Urinary bladder (tissue), 4 donors: ENCODE results near the gene KCNAB1. TPM values are rescaled to one million over a fixed set of nuclear protein-coding genes. Genes with fewer than 3 reads are reported as not detected.
"Not testable (repeated sequence)": the region's sequence is repeated elsewhere in the genome, so short reads cannot be mapped to it uniquely, and the experiment has no call there.

Experiments used
- DNase-seq: peaks from one replicate; pipeline ENCODE4 v3.0.0-alpha.2; 2015; ENCODE audit errors: extremely low spot score
- H3K27ac ChIP-seq: one replicate; pipeline ENCODE4 v1.5.1; 2013; ENCODE audit warnings: low read depth, mild to moderate bottlenecking, moderate library complexity
- H3K36me3 ChIP-seq: one replicate; pipeline ENCODE4 v1.6.1; 2013; ENCODE audit warnings: mild to moderate bottlenecking, moderate library complexity; ENCODE audit not compliant: insufficient read depth
- H3K4me1 ChIP-seq: one replicate; pipeline ENCODE4 v1.6.1; 2013; ENCODE audit warnings: mild to moderate bottlenecking, moderate library complexity; ENCODE audit not compliant: insufficient read depth
- H3K4me3 ChIP-seq: one replicate; pipeline ENCODE4 v1.5.1; 2013; ENCODE audit warnings: low read depth, low read length
- WGBS: extraction: QIAGEN DNeasy Blood & Tissue Kit; methylation state at CpG from one replicate; pipeline ENCODE4 v1.1.7; 2013; 5-methylcytosine and 5-hydroxymethylcytosine counted together
- polyA plus RNA-seq: library from polyadenylated mRNA; stranded (reverse); fragments of 200-250 nt; gene quantifications from one replicate; pipeline ENCODE4 v1.2.3, GENCODE V29; 2013
- total RNA-seq: library from RNA; depleted of rRNA; stranded (reverse); fragments of >200 nt; gene quantifications from one replicate; pipeline ENCODE4 v1.2.3, GENCODE V29; 2014
- donor health status: healthy with polysubstance abuse.
- donor health status: healthy.

Gene KCNAB1
- total and polyA plus RNA-seq, 2 donors = 3.7 to 4.9 TPM

DNA sequence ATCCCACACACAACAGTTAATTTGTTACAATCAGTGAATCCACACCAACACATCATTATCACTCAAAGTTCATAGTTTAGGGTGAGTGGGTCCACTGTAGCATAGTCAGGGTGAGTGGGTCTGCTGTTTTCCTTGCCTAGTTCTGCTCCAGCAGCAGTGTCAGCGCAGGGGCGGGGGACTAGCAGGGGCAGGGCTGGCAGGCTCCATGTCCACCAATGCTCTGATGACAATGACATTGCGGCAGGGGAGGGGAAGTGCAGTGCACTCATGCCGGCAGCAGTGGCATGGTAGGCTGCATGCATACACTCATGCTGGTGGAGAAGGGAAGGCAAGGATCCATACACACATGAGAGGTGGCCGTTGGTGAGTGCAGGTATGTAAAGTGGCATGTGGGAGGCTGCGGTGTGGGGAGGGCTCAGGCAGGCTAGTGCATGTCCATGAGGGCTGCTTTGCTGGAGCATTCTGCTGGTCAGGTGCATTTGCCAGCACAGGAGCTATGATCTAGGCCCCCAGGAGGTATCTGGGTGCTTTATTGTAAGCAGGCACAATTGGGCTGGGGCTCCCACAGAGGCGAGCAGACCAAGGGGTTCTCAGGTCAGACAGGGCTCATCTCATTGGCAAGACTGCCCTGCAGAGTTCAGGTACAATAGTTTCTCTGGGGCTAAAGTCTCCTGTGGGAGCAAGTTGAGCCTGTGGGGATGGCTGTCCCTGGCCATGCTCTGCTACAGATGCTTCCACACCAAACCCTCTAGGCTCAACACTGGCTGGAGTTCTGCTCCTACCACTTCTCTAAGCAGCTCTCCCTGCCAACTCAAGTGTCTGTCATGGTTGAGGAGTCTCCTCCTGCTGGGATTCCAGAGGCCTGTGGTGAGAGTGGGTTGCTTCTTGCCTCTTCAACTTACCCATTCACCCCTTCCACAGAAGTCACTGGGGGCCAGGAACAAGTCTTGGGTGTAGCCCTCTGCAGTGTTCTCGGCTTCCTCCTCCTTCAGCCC, 81.3 kb downstream of the KCNAB1 start:
- H3K27ac ChIP-seq = no peak overlapping the region
- no peaks in the 10 kb centered on the region for H3K36me3 ChIP-seq
- 88% methylated on average over 8 of the region's 8 CpGs for WGBS
- H3K4me3 ChIP-seq = no peak overlapping the region
- no peaks in the 10 kb centered on the region for H3K4me1 ChIP-seq
- no peak for DNase-seq

DNA sequence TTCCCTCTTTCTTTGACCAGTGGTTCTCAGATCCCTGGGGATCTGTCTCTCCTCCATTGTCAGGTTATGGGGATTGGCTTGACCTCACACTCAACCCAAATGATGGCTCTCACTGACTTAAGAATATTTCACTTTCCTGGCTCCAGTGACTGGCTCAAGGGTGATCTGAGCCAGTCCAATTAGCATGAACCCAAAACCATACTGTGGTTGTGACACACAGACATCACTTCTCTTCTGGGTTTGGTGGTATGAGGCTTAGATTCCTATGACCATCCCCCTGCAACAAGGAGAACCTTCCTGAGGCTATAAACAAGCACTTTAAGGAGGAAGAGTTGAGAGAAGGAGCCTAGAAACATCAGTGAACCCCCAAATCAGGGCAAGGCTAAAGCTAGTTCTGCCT, 85.8 kb downstream of the KCNAB1 start:
- no peaks in the 10 kb centered on the region for H3K4me1 ChIP-seq
- no peak for DNase-seq
- no peaks in the 10 kb centered on the region for H3K36me3 ChIP-seq
- no peak overlapping the region for H3K4me3 ChIP-seq
- H3K27ac ChIP-seq = no peak overlapping the region

DNA sequence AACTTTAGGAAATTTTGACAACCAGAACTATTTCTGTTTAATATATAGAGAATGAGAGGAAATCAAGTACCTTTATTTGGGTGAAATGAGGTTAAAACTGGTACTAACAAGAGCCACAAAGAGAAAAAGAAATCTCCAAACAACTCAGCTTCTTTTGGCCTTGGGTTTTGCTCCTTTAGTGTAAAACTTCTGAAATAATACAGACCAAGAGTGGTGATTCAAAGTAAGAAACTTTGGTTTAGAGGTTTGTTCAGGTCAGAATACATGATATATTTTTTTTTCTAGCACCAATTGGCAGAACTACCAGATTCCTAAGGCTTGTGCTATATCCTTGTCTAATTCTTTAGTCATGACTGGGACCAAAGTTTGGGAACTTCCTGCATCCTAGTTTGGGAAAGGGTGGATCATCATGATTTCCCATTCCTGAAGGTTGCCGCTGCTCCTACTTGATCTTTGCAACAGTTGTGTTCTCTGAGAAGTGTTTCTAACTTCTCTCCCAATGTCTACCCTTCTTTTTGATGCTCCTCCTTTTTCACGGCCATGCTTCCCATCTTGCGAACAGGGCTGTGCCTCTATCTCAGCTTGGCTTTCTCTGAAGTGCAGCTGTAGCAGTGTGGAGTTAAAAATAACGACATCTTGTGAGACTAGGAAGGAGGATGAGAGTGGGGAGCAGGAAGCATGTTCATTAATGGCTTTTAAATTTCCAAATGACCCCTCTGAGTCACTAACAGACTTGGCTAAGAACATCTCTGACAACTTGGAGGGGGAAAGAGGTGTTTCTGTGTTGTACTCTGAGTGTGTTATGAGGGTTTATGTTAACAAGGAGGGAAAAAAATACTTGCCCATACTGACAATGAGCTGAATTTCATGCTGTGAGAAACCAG, 87.7 kb downstream of the KCNAB1 start:
- no peak overlapping the region for H3K4me3 ChIP-seq
- DNase-seq = no peak
- H3K27ac ChIP-seq = no peak overlapping the region
- H3K4me1 ChIP-seq = no peaks in the 10 kb centered on the region
- no peaks in the 10 kb centered on the region for H3K36me3 ChIP-seq
- WGBS = 68% methylated on average over 4 of the region's 4 CpGs

DNA sequence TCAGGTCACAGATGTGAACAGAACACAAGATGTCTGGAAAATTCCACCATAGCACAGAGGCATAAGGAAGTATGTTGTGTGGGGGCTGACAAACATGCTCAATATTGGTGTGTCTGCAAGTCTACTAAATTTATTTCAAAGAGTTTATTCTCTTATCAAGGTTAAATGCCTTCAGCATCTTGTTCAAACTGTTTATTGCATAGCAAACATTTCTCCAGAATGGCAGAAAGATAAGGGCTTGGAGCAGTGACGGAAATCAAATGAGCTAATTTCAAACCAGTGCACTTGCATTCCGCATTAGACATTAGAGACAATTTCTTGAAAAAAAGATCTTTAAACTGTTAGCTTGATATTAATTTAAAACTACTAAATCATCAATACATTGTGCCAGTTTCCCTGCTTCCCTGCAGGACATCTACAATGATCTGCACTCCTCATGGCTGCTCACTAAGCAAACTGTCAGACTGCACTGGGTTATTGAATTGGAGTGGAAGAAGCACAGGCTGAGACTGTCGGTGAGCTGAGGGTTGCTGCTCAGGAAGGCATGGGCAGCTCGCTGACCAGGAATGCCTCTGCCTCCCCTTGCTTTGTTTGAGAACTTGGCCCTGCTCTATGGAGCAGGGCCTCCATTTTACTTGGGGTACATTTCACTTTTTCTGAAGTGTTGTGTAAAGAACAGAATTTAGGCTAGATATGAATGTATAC, 89.4 kb downstream of the KCNAB1 start:
- H3K4me1 ChIP-seq = no peaks in the 10 kb centered on the region
- no peaks in the 10 kb centered on the region for H3K36me3 ChIP-seq
- H3K27ac ChIP-seq = no peak overlapping the region
- 46% methylated on average over 4 of the region's 4 CpGs for WGBS
- no peak overlapping the region for H3K4me3 ChIP-seq
- no peak for DNase-seq

DNA sequence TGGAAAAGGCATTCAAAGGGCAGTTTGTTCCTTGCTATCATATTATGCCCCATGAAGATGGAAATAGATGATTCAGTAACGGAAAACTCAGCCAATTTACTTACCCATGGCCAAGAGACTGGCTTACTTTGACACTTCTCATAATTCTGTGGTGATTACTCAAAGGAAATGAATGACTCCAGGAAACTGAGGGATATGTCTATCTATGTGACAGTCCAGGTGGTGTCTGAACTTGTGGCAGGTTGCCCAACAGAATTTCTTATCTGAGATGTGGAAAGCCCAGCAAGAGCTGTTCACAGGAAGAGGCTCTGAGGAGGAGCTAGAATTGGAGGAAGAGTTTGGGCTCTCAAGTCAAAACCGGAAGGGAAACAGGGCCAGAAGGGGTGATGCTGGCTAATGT, 91.2 kb downstream of the KCNAB1 start:
- H3K36me3 ChIP-seq = no peaks in the 10 kb centered on the region
- no peak overlapping the region for H3K27ac ChIP-seq
- no peak for DNase-seq
- H3K4me3 ChIP-seq = no peak overlapping the region
- WGBS = 31% methylated on average over 2 of the region's 2 CpGs
- H3K4me1 ChIP-seq = no peaks in the 10 kb centered on the region

DNA sequence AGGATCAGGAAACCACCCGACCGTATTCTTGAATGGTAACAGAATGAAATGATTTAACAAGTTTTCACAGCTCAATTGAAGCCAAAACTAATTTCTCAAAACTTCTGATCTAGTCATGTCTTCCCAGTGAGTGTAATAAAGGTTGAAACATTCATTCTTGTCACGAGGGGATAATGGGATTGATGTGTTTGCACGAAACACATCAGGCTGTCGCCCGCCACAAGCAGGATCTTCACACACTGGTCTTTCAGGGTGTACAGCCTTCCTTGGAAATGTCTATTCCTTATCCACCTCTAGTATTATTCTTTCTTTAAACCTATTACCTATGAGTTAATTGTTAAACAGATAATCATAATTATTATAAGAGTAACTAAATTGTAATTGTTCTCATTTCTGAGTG, 94.3 kb downstream of the KCNAB1 start:
- H3K27ac ChIP-seq = no peak overlapping the region
- WGBS = 90% methylated on average over 6 of the region's 6 CpGs
- no peaks in the 10 kb centered on the region for H3K36me3 ChIP-seq
- no peaks in the 10 kb centered on the region for H3K4me1 ChIP-seq
- no peak for DNase-seq
- no peak overlapping the region for H3K4me3 ChIP-seq

DNA sequence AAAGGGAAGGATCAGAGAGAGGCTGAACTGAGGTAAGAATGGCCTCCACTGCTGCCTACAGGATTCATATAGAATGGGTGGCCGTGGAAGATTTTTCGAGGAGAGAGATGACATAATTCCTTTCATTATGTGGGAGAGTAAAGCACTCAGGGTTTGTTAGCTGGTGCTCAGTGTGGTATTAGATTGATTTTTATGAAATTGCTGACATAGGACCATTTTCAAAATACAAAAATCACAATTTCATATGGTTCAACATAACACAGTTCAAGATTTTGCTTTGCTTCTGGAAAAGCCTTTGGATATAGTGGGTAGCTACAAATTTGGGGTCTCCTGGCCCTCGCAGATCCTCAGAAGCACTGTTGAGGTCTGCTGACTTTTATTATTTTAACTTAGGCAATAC, 95.4 kb downstream of the KCNAB1 start:
- H3K36me3 ChIP-seq = no peaks in the 10 kb centered on the region
- WGBS = 91% methylated on average over 3 of the region's 3 CpGs
- no peak for DNase-seq
- H3K4me1 ChIP-seq = no peaks in the 10 kb centered on the region
- H3K27ac ChIP-seq = no peak overlapping the region
- no peak overlapping the region for H3K4me3 ChIP-seq

DNA sequence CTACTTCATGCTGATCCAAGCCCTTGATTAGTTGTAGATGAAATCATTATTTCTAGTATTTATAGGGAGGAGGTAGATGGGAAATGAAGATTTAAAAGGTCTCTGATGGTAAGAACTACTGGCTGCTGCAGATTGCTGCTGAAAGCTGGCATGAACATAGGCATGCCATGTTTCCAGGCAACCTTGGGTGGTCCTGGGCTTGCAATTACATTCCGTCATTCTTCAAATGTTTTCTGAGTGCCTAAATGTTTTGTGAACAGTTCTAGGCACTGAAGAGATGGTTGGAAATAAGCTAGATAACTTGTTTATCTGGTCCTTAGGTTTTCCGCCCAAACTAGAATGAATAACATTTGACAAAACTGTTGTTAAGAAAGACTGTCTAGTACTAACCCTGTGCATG, 95.8 kb downstream of the KCNAB1 start:
- Histone ChIP-seq H3K4me1 (no peaks in the 10 kb centered on the region), H3K27ac (no peak overlapping the region), H3K36me3 (no peaks in the 10 kb centered on the region), H3K4me3 (no peak overlapping the region)
- DNase-seq = no peak
- WGBS = 82% methylated on average over 2 of the region's 2 CpGs

DNA sequence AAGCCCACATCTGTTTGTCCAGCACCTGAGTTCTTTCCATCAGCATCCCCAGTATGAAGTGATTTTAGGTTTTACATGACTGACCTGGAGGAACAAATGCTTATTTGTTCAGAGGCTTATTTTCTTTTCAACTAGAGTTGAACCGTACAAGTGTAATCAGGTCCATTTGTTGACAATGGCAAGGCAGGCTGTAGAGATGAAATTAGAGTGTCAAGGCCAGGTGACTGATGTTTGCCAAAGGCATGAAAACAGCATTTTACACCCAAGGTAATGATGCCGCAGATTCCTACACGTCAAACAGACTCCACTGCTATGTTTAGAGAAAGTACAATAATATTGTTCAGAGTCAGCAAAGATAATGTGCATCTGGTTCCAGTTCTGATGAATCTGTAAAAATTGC, 96.5 kb downstream of the KCNAB1 start:
- Histone ChIP-seq H3K27ac (no peak overlapping the region), H3K4me1 (no peaks in the 10 kb centered on the region), H3K36me3 (no peaks in the 10 kb centered on the region), H3K4me3 (no peak overlapping the region)
- WGBS = 56% methylated on average over 3 of the region's 3 CpGs
- DNase-seq = no peak

DNA sequence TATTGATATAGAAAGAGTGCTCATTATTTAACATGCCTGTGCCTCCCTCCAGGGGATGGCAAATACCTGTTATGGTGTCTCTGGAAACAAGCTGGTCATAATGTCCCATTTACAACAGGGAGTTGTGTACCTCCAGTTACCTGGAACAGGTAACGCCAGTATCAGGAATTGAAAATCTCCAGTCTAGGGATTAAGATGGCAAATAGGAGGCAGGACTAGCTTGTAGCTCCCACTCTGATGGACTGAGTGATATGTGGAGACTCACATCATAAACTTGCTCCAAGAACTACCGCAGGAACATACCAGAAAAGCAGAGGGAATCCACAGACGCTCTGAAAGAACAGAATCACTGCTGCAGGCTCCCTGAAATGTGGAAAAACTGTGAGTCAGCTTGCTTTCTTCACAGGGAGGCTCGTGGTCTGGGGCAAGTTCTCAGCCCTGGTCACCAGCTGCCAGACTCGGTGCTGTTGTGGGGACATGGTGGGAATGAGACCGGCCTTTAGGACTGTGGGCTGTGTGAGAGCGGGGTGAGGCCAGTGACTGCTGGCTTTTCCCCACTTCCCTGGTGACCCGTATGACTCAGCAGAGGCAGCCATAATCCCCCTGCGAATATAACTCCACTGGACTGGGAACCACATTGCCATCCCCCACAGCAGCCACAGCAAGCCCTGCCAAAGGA, 97.4 kb downstream of the KCNAB1 start:
- DNase-seq = no peak
- Histone ChIP-seq H3K4me1 (no peaks in the 10 kb centered on the region), H3K27ac (no peak overlapping the region), H3K4me3 (no peak overlapping the region), H3K36me3 (no peaks in the 10 kb centered on the region)
- WGBS = 76% methylated on average over 9 of the region's 9 CpGs

DNA sequence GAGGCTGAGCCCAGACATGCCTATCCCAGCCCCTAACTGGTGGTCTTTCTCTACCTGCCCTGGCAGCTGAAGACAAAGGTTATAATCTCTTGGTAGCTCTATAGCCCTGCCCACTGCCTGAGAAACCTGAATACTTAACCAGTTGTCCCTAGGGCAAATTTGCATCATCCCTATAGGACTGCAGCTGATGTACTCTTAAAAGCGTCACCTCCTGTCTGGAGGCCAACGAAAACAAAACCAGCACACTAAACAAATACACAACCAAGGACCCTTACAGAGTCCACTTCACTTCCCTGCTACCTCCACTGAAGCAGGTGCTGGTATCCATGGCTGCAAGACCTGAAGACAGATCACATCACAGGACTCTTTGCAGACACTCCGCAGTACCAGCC, 98.0 kb downstream of the KCNAB1 start:
- Histone ChIP-seq H3K36me3 (no peaks in the 10 kb centered on the region), H3K27ac (no peak overlapping the region), H3K4me1 (no peaks in the 10 kb centered on the region), H3K4me3 (no peak overlapping the region)
- DNase-seq = no peak
- WGBS = 87% methylated on average over 3 of the region's 3 CpGs

DNA sequence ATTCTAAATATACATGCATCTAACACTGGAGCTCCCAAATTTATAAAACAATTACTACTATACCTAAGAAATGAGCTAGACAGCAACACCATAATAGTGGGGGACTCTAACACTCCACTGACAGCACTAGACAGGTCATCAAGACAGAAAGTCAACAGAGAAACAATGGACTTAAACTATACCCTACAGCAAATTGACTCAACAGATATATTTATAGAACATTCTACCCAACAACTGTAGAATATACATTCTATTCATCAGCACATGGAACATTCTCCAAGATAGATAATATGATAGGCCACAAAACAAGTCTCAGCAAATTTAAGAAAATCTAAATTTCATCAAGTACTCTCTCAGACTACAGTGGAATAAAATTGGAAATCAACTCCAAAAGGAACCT, 102.0 kb downstream of the KCNAB1 start:
- DNase-seq = not testable (repeated sequence)

DNA sequence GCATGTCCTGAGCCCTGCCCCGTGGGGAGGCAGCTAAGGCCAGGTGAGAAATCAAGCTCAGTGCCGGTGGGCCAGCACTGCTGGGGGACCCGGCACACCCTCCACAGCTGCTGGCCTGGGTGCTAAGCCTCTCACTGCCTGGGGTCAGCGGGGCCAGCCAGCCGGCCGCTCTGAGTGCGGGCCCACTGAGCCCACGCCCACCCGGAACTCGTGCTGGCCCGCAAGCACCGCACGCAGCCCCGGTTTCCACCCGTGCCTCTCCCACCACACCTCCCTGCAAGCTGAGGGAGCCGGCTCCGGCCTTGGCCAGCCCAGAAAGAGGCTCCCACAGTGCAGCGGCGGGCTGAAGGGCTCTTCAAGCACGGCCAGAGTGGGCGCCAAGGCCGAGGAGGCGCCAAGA, 103.7 kb downstream of the KCNAB1 start:
- not testable (repeated sequence) for H3K36me3 ChIP-seq, DNase-seq, H3K27ac ChIP-seq, H3K4me3 ChIP-seq, H3K4me1 ChIP-seq
- WGBS = 93% methylated on average over 23 of the region's 23 CpGs

More for the DNA sequence above, 102.0 kb downstream of the KCNAB1 start:
- H3K4me3 ChIP-seq, H3K36me3 ChIP-seq, H3K27ac ChIP-seq, H3K4me1 ChIP-seq: not testable (repeated sequence)
